ENCODE measurements around the gene RAB11FIP4.

GRCh38 chr17:31517524-31517923 is 126.0 kb downstream of the RAB11FIP4 start:
- TF ChIP-seq ZZZ3 (IDR thresholded peaks at IDR 0.05; ENCODE audit: control insufficient read depth, insufficient read length, low read depth) = no peak
- TF ChIP-seq, protein P1, sequence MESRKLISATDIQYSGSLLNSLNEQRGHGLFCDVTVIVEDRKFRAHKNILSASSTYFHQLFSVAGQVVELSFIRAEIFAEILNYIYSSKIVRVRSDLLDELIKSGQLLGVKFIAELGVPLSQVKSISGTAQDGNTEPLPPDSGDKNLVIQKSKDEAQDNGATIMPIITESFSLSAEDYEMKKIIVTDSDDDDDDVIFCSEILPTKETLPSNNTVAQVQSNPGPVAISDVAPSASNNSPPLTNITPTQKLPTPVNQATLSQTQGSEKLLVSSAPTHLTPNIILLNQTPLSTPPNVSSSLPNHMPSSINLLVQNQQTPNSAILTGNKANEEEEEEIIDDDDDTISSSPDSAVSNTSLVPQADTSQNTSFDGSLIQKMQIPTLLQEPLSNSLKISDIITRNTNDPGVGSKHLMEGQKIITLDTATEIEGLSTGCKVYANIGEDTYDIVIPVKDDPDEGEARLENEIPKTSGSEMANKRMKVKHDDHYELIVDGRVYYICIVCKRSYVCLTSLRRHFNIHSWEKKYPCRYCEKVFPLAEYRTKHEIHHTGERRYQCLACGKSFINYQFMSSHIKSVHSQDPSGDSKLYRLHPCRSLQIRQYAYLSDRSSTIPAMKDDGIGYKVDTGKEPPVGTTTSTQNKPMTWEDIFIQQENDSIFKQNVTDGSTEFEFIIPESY (IDR thresholded peaks at IDR 0.05) = no peak
- no peak for TF ChIP-seq RBBP5 (conservative IDR thresholded peaks at IDR 0.05)
- no peak for TF ChIP-seq CHD2 (IDR thresholded peaks at IDR 0.05; ENCODE audit: borderline replicate concordance, low read depth, low read length)
- no peak for TF ChIP-seq NFYA (IDR thresholded peaks at IDR 0.05; ENCODE audit: borderline replicate concordance, low read depth, low read length)
- no peak for TF ChIP-seq CREM (IDR thresholded peaks at IDR 0.05; ENCODE audit: low read depth)
- no peak for TF ChIP-seq NR2F1 (conservative IDR thresholded peaks at IDR 0.05)
- no peak for TF ChIP-seq CBX3 (IDR thresholded peaks at IDR 0.05; ENCODE audit: borderline replicate concordance, low read depth)
- TF ChIP-seq, protein P2, sequence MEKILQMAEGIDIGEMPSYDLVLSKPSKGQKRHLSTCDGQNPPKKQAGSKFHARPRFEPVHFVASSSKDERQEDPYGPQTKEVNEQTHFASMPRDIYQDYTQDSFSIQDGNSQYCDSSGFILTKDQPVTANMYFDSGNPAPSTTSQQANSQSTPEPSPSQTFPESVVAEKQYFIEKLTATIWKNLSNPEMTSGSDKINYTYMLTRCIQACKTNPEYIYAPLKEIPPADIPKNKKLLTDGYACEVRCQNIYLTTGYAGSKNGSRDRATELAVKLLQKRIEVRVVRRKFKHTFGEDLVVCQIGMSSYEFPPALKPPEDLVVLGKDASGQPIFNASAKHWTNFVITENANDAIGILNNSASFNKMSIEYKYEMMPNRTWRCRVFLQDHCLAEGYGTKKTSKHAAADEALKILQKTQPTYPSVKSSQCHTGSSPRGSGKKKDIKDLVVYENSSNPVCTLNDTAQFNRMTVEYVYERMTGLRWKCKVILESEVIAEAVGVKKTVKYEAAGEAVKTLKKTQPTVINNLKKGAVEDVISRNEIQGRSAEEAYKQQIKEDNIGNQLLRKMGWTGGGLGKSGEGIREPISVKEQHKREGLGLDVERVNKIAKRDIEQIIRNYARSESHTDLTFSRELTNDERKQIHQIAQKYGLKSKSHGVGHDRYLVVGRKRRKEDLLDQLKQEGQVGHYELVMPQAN (conservative IDR thresholded peaks at IDR 0.05) = no peak
- no peak for TF ChIP-seq YY1 (IDR thresholded peaks at IDR 0.05; ENCODE audit: low read depth, low read length)
- TF ChIP-seq REST (IDR thresholded peaks at IDR 0.05; ENCODE audit: low read depth, low read length) = no peak
- TF ChIP-seq TARDBP (IDR thresholded peaks at IDR 0.05; ENCODE audit: borderline replicate concordance) = no peak
